Stimulated activated effector memory CD8-positive, alpha-beta T cell treated with anti-CD3 and anti-CD28 coated beads, Interleukin-12 subunit alpha, Interleukin-12 subunit beta, amount 100 ng/mL, for 72 hours (primary cell): ENCODE data around the gene GPR45.
A peak's percentile ranks its signal among the peaks of the same experiment; 100 is the strongest.

Experiments used
- ATAC-seq: fragments of 150-1000 bp; cut with Tn5 transposase; 2 replicates; pipeline ENCODE4 v1.10.0; 2021
- DNase-seq, 2 donors: peaks; one replicate each; pipeline ENCODE4 v3.0.0; 2021 to 2022; ENCODE audit warnings: low spot score in 2 of 2
- H3K27ac Mint-ChIP-seq: one replicate; pipeline ENCODE4 v1.8.0; 2022; ENCODE audit warnings: mild to moderate bottlenecking, mixed read lengths
- H3K36me3 Mint-ChIP-seq: one replicate; pipeline ENCODE4 v1.8.0; 2022; ENCODE audit warnings: mild to moderate bottlenecking, mixed read lengths
- H3K4me1 Mint-ChIP-seq: one replicate; pipeline ENCODE4 v1.8.0; 2022; ENCODE audit warnings: mixed read lengths
- H3K4me3 Mint-ChIP-seq: one replicate; pipeline ENCODE4 v1.8.0; 2022; ENCODE audit warnings: mild to moderate bottlenecking, mixed read lengths
- H3K9me3 Mint-ChIP-seq: one replicate; pipeline ENCODE4 v1.8.0; 2022; ENCODE audit warnings: mixed read lengths

Gene GPR45, protein sequence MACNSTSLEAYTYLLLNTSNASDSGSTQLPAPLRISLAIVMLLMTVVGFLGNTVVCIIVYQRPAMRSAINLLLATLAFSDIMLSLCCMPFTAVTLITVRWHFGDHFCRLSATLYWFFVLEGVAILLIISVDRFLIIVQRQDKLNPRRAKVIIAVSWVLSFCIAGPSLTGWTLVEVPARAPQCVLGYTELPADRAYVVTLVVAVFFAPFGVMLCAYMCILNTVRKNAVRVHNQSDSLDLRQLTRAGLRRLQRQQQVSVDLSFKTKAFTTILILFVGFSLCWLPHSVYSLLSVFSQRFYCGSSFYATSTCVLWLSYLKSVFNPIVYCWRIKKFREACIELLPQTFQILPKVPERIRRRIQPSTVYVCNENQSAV

DNA sequence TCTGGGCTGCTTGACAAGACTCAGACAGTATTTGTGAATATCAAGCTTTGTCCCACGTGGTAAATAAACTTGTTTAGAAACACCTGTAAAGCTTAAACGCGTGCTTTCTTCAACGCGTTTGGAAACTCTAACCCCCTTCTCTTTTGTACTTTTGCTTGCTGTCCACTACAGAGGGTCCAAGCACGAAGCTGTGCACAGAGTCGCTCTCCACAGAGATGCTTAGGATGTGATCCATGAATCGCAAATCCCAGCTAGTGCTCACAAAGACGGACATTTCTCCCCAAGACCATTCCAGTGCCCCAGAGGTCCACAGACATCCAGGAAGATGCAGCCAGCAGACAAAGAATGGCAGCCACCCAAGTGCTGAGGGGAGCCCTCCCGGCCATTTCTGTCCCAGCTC, at the start of gene GPR45:
TSS of gene GPR45 (plus strand) at position 301 of the 400 bp plus-strand sequence. CDS start 116 bp downstream, outside the sequence.
- no peak within 1 kb of the TSS for H3K4me3 Mint-ChIP-seq
- no peak within 1 kb of the TSS for H3K27ac Mint-ChIP-seq
- DNase-seq = no peak
- H3K9me3 Mint-ChIP-seq = no peaks in the 10 kb centered on the region
- ATAC-seq = no peak
- no peaks in the 10 kb centered on the region for H3K4me1 Mint-ChIP-seq
- H3K36me3 Mint-ChIP-seq = no peaks in the 10 kb centered on the region

DNA sequence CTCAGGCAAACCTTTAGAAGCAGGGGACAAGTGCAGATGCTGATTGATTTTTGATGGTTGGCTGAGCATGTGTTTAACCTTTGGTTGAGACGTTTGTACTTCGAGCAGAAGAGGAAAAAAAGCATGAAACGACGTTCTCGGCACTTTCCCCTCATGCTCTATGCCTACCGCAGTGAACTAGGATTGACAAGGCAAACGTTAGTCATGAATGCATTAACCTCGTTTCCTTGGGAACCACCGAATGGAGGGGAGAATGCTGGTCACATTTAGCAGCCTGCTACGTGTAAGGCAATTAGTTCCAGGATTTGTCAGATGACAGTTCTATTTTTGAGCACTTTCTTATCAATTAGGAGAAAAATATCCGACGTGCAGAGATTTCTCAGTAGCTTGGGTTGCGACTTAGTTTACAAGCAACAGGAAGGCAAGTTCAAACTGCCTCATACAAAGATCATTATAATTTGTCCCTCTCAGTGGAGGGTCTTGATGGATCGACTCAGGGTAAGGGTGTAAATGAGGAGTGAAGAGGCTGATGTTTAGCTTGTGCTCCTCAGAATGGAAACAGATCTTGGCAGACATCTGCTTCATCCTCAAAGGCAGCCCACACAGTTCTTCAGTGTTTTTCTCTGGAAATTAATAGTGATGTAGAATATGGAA, 47.4 kb upstream of the GPR45 start:
- peak in 1 of 2 donors; percentile 15 for DNase-seq
- H3K9me3 Mint-ChIP-seq = no peaks in the 10 kb centered on the region
- no peak overlapping the region for H3K27ac Mint-ChIP-seq
- H3K4me3 Mint-ChIP-seq = no peak overlapping the region
- no peak for ATAC-seq
- no peaks in the 10 kb centered on the region for H3K4me1 Mint-ChIP-seq
- no peaks in the 10 kb centered on the region for H3K36me3 Mint-ChIP-seq

DNA sequence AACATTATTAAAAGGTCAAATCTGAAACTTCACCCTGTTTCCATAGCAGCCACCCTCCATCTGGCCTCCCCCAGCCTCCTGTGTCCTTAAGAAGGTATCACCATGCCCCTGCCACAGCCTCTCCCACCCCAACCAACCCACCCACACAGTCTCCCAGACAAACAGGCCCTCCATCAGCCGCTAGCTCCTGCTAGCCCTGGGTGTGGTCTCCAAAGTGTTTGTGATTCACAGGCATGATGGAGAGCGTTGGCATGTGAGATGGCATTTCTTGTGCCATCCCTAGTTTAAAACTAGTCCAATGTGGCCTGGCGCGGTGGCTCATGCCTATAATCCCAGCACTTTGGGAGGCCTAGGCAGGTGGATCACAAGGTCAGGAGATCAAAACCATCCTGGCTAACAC, 44.9 kb upstream of the GPR45 start:
- ATAC-seq (no peak), DNase-seq (no peak)
- H3K4me3 Mint-ChIP-seq = no peak overlapping the region
- no peaks in the 10 kb centered on the region for H3K36me3 Mint-ChIP-seq
- H3K27ac Mint-ChIP-seq = no peak overlapping the region
- H3K9me3 Mint-ChIP-seq = no peaks in the 10 kb centered on the region
- H3K4me1 Mint-ChIP-seq = no peaks in the 10 kb centered on the region

DNA sequence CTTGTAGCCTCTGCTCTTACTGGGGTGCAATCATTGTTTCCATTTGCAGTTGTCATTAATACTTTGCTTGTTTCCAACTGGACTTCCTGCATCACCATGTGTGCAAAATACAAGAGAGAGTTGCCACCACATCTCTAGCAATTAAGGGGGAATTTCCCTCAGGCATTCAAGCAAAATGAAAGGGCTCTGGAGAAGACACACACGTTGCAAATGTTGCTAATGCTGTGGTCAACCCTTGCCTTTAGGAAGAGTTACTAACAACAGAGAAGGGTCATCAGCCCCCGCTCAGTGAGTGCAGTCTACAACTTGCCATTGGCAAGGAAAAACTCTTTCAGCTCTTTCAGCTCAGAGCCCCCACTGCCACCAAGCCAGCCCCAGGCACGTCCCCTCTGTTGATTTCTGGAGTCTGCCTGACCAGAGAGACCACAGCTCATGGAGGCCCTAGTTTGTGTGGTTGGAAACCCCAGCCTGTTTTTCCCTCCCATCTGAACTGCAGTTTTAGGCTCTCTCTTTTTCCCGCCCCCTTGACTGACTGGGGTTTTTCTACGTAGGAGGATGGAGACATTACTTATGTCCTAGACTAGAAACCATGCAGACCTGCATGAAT, 25.9 kb upstream of the GPR45 start:
- Mint-ChIP-seq H3K9me3 (no peaks in the 10 kb centered on the region), H3K36me3 (no peaks in the 10 kb centered on the region), H3K27ac (no peak overlapping the region), H3K4me3 (no peak overlapping the region), H3K4me1 (no peaks in the 10 kb centered on the region)
- ATAC-seq = no peak
- DNase-seq = no peak

DNA sequence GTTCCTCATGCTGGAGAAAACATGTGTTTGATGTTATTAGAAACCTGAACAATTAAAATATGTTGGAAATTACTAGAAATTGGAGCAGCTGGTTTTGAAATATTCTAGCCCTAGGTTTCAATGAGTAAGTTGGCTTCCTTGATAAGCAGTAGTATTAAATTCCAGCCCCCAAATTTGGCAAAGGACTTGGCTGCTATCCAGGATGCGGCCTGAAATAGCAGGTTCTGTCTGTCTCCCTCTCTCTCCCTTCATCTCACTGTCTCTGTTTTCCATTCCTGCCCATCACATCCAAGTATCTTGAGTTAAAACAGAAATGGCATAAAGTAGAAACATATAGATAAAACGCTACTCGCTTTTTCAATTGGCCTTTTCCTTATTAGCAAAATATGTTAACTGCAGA, 20.9 kb upstream of the GPR45 start:
- Mint-ChIP-seq H3K36me3 (no peaks in the 10 kb centered on the region), H3K4me1 (no peaks in the 10 kb centered on the region), H3K9me3 (no peaks in the 10 kb centered on the region), H3K4me3 (no peak overlapping the region), H3K27ac (no peak overlapping the region)
- no peak for DNase-seq
- no peak for ATAC-seq

DNA sequence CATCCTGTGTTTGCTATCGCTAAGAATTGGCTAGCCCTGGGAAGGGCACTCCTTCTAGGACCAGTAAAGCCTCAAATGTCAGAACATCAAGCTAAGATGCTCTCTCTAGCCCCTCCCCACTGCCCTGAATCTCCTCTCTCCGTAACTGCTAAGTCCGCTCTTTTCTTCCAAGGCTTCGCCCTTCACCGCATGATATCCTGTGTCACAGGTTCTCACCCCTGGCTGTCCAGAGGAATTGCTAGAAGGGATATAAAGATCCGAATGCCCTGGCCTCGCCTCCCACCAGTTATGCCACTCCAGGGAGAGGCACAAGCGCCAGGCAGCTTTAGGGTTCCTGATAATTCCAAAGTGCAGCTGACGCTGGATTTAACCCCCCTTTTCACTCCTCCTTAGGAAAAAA, 17.1 kb upstream of the GPR45 start:
- Mint-ChIP-seq H3K4me1 (no peaks in the 10 kb centered on the region), H3K27ac (no peak overlapping the region), H3K36me3 (no peaks in the 10 kb centered on the region), H3K9me3 (no peaks in the 10 kb centered on the region), H3K4me3 (no peak overlapping the region)
- DNase-seq (peak in 1 of 2 donors; percentile 15), ATAC-seq (no peak)

DNA sequence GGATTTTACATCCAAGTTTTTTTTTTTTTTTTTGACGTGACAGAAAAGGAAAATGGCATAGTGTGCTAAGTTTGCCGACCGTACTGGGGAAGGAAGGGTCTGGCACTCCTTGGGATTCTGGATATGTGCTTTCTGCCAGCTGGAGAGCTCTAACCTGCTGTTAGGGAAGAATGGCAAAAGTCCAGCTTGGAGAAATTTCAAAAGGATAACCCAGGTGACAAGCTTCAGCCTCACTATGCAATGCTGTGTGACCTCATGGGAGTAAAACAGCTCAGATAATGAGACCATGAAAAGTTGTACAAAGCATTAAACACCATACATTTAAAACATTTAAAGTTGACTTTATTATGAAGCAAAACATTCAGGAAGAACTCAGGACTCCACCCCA, 10.3 kb upstream of the GPR45 start:
- H3K9me3 Mint-ChIP-seq = no peaks in the 10 kb centered on the region
- ATAC-seq (no peak), DNase-seq (no peak)
- H3K27ac Mint-ChIP-seq = no peak overlapping the region
- H3K4me3 Mint-ChIP-seq = no peak overlapping the region
- no peaks in the 10 kb centered on the region for H3K4me1 Mint-ChIP-seq
- no peaks in the 10 kb centered on the region for H3K36me3 Mint-ChIP-seq

DNA sequence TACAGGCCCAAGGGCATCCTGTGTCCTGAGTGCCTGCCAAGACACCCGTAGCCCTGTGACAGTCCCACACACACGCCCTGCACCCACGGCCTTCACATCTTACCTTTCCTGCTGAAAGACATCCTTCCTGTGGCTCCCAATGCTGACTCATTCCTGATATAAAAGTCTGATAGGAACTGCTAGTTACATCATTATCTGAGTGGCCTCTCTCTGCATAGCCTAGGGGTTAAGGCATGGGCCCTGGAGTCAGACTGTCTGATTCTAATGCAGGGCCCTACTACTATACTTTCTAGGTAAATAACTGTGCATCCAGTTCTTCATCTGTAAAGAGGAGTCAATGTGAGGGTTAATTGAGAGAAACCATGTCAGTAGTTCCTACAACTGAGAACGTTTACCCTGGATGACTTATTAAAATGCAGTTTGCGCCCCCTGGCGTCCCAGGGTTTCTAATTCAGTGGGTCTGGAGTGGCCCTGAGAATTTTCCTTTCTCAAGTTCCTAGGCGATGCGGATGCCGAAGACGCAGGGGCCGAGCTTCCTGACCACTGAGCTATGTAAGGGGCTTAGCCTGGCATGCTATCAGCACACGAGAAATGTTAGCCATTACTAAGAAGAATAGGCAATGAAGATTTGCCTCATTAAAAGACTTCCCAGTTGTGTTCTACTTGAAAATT, 6.0 kb upstream of the GPR45 start:
- Mint-ChIP-seq H3K4me1 (no peaks in the 10 kb centered on the region), H3K9me3 (no peaks in the 10 kb centered on the region), H3K4me3 (no peak overlapping the region), H3K36me3 (no peaks in the 10 kb centered on the region), H3K27ac (no peak overlapping the region)
- ATAC-seq (peak; percentile 74), DNase-seq (peak; percentile 39 to 81)

DNA sequence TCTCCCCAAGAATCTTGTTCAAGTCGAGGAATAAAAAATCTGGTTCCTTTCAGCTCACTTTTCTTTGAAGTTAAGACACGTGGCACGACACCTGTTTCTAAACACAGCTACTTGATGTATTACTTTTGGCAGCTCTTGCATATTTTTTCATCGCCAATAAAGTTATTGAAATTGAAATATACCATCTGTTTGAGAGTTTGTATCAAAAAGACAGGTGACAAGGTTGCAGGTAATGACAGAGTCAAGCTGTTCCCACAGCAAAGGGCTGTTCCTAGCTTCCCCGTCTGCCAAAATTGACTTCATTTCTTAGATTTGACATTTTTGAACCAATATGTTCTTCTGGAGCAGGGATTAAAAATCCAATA, 5.5 kb upstream of the GPR45 start:
- ATAC-seq = no peak
- H3K36me3 Mint-ChIP-seq = no peaks in the 10 kb centered on the region
- DNase-seq = no peak
- H3K27ac Mint-ChIP-seq = no peak overlapping the region
- H3K9me3 Mint-ChIP-seq = no peaks in the 10 kb centered on the region
- no peaks in the 10 kb centered on the region for H3K4me1 Mint-ChIP-seq
- H3K4me3 Mint-ChIP-seq = no peak overlapping the region

DNA sequence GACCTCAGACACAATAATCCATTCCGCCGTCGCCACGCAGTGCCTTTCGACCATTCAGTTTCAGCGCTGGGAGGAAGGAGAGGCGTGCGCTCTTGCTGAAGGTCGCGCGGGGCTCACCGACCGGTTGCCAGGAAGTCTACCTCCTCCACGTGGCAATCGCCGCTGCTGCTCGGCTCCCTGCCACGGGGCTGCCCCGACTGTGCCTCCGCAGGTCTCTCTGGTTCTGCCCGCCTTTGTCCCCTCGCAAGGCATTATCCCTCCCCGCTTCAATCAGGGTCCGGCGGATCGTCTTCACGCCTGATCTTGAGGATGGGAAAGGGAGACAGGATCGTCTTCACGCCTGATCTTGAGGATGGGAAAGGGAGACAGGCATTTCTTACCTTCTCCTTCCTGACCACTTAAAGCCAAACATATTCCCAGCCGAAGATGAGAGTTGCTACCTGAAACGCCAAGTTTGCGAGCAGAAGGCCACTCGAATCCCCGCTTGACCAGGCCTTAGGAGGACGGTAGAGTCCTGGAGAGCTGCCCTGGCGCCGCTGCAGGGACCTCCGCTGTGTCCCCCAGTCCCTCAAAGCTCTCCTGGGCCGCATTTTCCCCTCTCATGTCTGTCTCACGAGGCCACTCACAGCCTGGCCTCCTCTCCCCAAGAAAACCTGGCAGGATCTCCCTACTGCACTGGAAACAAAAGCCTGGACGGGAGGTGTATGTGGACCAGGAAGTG, 4.3 kb upstream of the GPR45 start:
- H3K4me3 Mint-ChIP-seq = no peak overlapping the region
- H3K36me3 Mint-ChIP-seq = no peaks in the 10 kb centered on the region
- no peak overlapping the region for H3K27ac Mint-ChIP-seq
- no peaks in the 10 kb centered on the region for H3K4me1 Mint-ChIP-seq
- ATAC-seq = no peak
- no peak for DNase-seq
- H3K9me3 Mint-ChIP-seq = no peaks in the 10 kb centered on the region

DNA sequence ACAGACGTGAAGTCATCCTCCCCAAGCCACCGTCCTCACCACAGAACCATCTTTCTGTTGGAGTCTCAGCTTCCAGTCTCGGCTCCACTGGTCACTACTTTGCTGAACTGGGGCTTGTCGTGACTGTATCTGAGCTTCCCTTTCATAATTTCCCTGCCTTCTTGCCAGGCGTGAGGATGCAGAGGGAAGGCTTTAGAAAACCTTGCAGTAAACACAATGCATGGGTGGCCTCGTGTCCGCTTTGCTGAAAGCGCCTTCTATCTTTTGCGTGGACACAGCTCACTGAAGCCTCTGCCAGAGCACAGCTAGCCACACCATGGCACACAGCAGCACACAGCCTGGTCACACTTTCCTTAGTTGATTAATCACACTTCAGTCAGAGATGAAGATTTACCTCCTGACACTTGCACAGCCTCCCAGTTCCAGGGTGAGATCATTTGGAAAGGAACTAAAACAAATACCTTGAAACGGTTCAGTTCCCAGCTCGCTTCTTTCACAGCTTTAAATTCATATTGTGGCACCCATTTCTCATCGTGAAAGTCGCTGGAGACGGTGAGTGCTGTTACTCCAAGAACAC, 2.8 kb upstream of the GPR45 start:
- Mint-ChIP-seq H3K4me3 (no peak overlapping the region), H3K27ac (no peak overlapping the region), H3K36me3 (no peaks in the 10 kb centered on the region), H3K9me3 (no peaks in the 10 kb centered on the region), H3K4me1 (no peaks in the 10 kb centered on the region)
- ATAC-seq (no peak), DNase-seq (no peak)

DNA sequence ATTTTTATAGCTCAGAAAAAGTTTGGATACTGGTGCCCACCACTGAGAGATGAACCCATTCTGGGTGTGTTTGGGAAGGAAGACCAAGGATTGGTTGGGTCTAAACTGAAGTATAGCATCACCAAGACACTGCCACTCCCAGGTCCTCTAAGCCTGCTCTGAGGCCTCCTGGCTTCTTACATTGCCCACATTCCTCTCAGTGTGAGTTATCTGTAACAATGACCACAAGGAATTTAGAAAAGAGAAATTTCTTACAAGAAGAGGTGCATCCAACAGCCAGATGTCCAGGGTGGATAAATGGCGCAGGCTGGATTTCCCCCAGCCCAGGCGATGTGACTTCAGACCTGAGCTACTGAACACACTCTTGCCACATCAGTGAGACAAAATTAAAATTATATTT, 1.6 kb upstream of the GPR45 start:
- Mint-ChIP-seq H3K27ac (no peak overlapping the region), H3K4me3 (no peak overlapping the region), H3K9me3 (no peaks in the 10 kb centered on the region), H3K36me3 (no peaks in the 10 kb centered on the region), H3K4me1 (no peaks in the 10 kb centered on the region)
- DNase-seq = no peak
- no peak for ATAC-seq

DNA sequence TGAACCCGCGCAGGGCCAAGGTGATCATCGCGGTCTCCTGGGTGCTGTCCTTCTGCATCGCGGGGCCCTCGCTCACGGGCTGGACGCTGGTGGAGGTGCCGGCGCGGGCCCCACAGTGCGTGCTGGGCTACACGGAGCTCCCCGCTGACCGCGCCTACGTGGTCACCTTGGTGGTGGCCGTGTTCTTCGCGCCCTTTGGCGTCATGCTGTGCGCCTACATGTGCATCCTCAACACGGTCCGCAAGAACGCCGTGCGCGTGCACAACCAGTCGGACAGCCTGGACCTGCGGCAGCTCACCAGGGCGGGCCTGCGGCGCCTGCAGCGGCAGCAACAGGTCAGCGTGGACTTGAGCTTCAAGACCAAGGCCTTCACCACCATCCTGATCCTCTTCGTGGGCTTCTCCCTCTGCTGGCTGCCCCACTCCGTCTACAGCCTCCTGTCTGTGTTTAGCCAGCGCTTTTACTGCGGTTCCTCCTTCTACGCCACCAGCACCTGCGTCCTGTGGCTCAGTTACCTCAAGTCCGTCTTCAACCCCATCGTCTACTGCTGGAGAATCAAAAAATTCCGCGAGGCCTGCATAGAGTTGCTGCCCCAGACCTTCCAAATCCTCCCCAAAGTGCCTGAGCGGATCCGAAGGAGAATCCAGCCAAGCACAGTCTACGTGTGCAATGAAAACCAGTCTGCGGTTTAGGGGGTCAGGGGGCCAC, 897 bp downstream of the GPR45 start:
- Mint-ChIP-seq H3K27ac (no peak overlapping the region), H3K36me3 (no peaks in the 10 kb centered on the region), H3K9me3 (no peaks in the 10 kb centered on the region), H3K4me3 (no peak overlapping the region), H3K4me1 (no peaks in the 10 kb centered on the region)
- ATAC-seq = no peak
- DNase-seq = no peak

DNA sequence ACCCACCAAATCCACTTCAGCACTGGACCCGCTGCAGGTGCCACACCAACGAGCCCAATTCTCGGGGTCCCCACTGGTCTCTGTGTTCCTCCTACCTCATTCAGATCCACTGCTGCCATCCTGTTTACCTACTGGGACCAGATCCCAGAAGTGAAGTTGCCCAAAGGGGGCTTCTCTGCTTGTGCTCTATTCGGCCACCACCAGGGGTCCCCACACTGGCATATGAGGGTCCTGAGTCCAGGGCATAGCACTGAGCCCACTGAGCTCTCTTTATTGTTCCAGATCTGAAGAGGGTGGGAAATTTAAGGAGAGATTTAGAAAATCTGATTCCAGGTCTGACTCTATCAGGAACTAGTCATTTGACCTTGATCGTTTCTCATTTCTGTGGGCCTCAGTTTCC, 2.4 kb downstream of the GPR45 start:
- Mint-ChIP-seq H3K27ac (no peak overlapping the region), H3K4me1 (no peaks in the 10 kb centered on the region), H3K4me3 (no peak overlapping the region), H3K36me3 (no peaks in the 10 kb centered on the region), H3K9me3 (no peaks in the 10 kb centered on the region)
- DNase-seq (no peak), ATAC-seq (no peak)
